ENCODE results near the gene CKB. TPM values are rescaled to one million over a fixed set of nuclear protein-coding genes. Genes with fewer than 3 reads are reported as not detected.
A peak's percentile ranks its signal among the peaks of the same experiment; 100 is the strongest.

CKB gene
- 10 to 100 TPM in 2 of 6 experiments, 1 to 10 TPM in 4; 3.6 to 57.1 (median 6.7) TPM for total RNA-seq
- long read RNA-seq, partial matches to known transcripts = 0 of 5 reads
- long read RNA-seq, other reads (novel, unspliced or antisense) = 1 of 5 reads

GRCh38 chr14:103522649-103523574 is at the start of gene CKB:
CKB (minus strand) TSS chr14:103522830; CDS start chr14:103522493, 337 bp downstream.
- no peaks in the 10 kb centered on the region for H3K9me3 ChIP-seq
- peak within 1 kb of the TSS in 1 of 3 donors; percentile 8 for H3K27ac ChIP-seq
- no peaks in the 10 kb centered on the region for H3K36me3 ChIP-seq
- peak within 1 kb of the TSS; percentile 40 to 50 (median 42) for H3K4me3 ChIP-seq
- peaks cover 0 to 10% of the 10 kb centered on the region in 2 donors for H3K27me3 ChIP-seq
- intact Hi-C loops (cut with DNase I) = no loop called here
- TF ChIP-seq POLR2A (IDR thresholded peaks at IDR 0.05) = peak; percentile 58
- TF ChIP-seq, protein P1, sequence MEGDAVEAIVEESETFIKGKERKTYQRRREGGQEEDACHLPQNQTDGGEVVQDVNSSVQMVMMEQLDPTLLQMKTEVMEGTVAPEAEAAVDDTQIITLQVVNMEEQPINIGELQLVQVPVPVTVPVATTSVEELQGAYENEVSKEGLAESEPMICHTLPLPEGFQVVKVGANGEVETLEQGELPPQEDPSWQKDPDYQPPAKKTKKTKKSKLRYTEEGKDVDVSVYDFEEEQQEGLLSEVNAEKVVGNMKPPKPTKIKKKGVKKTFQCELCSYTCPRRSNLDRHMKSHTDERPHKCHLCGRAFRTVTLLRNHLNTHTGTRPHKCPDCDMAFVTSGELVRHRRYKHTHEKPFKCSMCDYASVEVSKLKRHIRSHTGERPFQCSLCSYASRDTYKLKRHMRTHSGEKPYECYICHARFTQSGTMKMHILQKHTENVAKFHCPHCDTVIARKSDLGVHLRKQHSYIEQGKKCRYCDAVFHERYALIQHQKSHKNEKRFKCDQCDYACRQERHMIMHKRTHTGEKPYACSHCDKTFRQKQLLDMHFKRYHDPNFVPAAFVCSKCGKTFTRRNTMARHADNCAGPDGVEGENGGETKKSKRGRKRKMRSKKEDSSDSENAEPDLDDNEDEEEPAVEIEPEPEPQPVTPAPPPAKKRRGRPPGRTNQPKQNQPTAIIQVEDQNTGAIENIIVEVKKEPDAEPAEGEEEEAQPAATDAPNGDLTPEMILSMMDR (IDR thresholded peaks at IDR 0.05) = no peak
- WGBS (ENCODE audit: insufficient coverage, low coverage, low lambda C conversion rate, missing lambda C conversion rate) = 53% methylated on average over 3 of the region's 107 CpGs
- DNase-seq (peak in 2 of 3 donors; percentile 51 to 66), ATAC-seq (peak; percentile 14 to 28 (median 18))
- H3K4me1 ChIP-seq = peaks cover 0 to 41% (median 8%) of the 10 kb centered on the region in 4 donors

GRCh38 chr14:103569408-103569807 is 46.8 kb upstream of the CKB start:
- H3K4me3 ChIP-seq = no peak overlapping the region
- no peaks in the 10 kb centered on the region for H3K27me3 ChIP-seq
- no peak overlapping the region for H3K27ac ChIP-seq
- H3K36me3 ChIP-seq = peaks cover 0 to 12% (median 1%) of the 10 kb centered on the region in 4 donors
- 76% methylated on average over 6 of the region's 11 CpGs for WGBS (ENCODE audit: insufficient coverage, low coverage, low lambda C conversion rate, missing lambda C conversion rate)
- intact Hi-C loops (cut with DNase I) = no loop called here
- H3K4me1 ChIP-seq = peaks cover 0 to 4% (median under 1%) of the 10 kb centered on the region in 4 donors
- H3K9me3 ChIP-seq = no peaks in the 10 kb centered on the region
- DNase-seq (no peak), ATAC-seq (no peak)
- no peak for TF ChIP-seq POLR2A (IDR thresholded peaks at IDR 0.05)
- TF ChIP-seq, protein P1 (IDR thresholded peaks at IDR 0.05) = no peak

GRCh38 chr14:103568952-103569351 is 46.3 kb upstream of the CKB start:
- Histone ChIP-seq H3K4me3 (no peak overlapping the region), H3K9me3 (no peaks in the 10 kb centered on the region), H3K4me1 (peaks cover 0 to 8% (median 2%) of the 10 kb centered on the region in 4 donors), H3K36me3 (peaks cover 0 to 9% (median 0%) of the 10 kb centered on the region in 4 donors), H3K27ac (no peak overlapping the region), H3K27me3 (no peaks in the 10 kb centered on the region)
- intact Hi-C loops (cut with DNase I) = no loop called here
- DNase-seq = no peak
- no peak for ATAC-seq
- 59% methylated on average over 4 of the region's 8 CpGs for WGBS (ENCODE audit: insufficient coverage, low coverage, low lambda C conversion rate, missing lambda C conversion rate)
- TF ChIP-seq, protein P1 (IDR thresholded peaks at IDR 0.05) = no peak
- no peak for TF ChIP-seq POLR2A (IDR thresholded peaks at IDR 0.05)

GRCh38 chr14:103563844-103564505 is 41.3 kb upstream of the CKB start:
- DNase-seq = no peak
- Histone ChIP-seq H3K27ac (no peak overlapping the region), H3K36me3 (peaks cover 0 to 10% (median 0%) of the 10 kb centered on the region in 4 donors), H3K9me3 (no peaks in the 10 kb centered on the region), H3K4me3 (peak overlapping the region; percentile 97 to 99 (median 99)), H3K4me1 (peaks cover 0 to 36% (median 11%) of the 10 kb centered on the region in 4 donors), H3K27me3 (no peaks in the 10 kb centered on the region)
- ATAC-seq = no peak
- TF ChIP-seq, protein P1 (IDR thresholded peaks at IDR 0.05) = no peak
- TF ChIP-seq POLR2A (IDR thresholded peaks at IDR 0.05) = no peak
- intact Hi-C loops (cut with DNase I) = no loop called here
- WGBS (ENCODE audit: insufficient coverage, low coverage, low lambda C conversion rate, missing lambda C conversion rate) = 60% methylated on average over 17 of the region's 21 CpGs
